ENCODE results near the gene IFITM5. TPM values are rescaled to one million over a fixed set of nuclear protein-coding genes. Genes with fewer than 3 reads are reported as not detected.

IFITM5 gene
- total RNA-seq, 4 donors from 2014 or later, result not detected

- no peak for TF ChIP-seq CTCF (IDR thresholded peaks at IDR 0.05; ENCODE audit: low read depth)
These were observed 6.9 kb downstream of the IFITM5 start for GRCh38 chr11:292211-293121.

GRCh38 chr11:291281-292210 is 7.8 kb downstream of the IFITM5 start:
- TF ChIP-seq CTCF (IDR thresholded peaks at IDR 0.05; ENCODE audit: low read depth), result no peak

- no peak for TF ChIP-seq CTCF (IDR thresholded peaks at IDR 0.05; ENCODE audit: low read depth)
These were observed 8.6 kb downstream of the IFITM5 start for GRCh38 chr11:290621-291231.

- no peak for TF ChIP-seq CTCF (IDR thresholded peaks at IDR 0.05; ENCODE audit: low read depth)
These were observed 9.4 kb downstream of the IFITM5 start for GRCh38 chr11:289712-290620.

- no peak for TF ChIP-seq CTCF (IDR thresholded peaks at IDR 0.05; ENCODE audit: low read depth)
These were observed 10.0 kb downstream of the IFITM5 start for GRCh38 chr11:289398-289711.

GRCh38 chr11:288478-289397 is 10.6 kb downstream of the IFITM5 start, which contains the start of gene PGGHG:
PGGHG (plus strand) TSS chr11:289126; CDS start chr11:289817, 691 bp downstream.
- TF ChIP-seq CTCF (IDR thresholded peaks at IDR 0.05; ENCODE audit: low read depth), result no peak
